MCF 10A (cell line): ENCODE results near the gene TMA16. TPM values are rescaled to one million over a fixed set of nuclear protein-coding genes. Genes with fewer than 3 reads are reported as not detected.

ENCODE experiments used
- BruUV-seq: library from RNA; stranded (reverse); fragments of 400-500 nt; replicated peaks from 2 replicates; lab custom pipeline; 2021; lab: Mats Ljungman, UMichigan
- CTCF ChIA-PET: fragments of 300-600 bp; sonication (Branson Sonifier 250); formaldehyde crosslinking; extraction: SDS; loops from one replicate; lab custom pipeline; 2021; ENCODE audit warnings: antibody characterized with exemption, inconsistent platforms; lab: Yijun Ruan, JAX
- POLR2A ChIA-PET: fragments of 300-600, 350-650 bp; sonication (Branson Sonifier 250); formaldehyde crosslinking; extraction: SDS; loops from one replicate; lab custom pipeline; 2020; ENCODE audit warnings: antibody characterized with exemption, inconsistent platforms; lab: Yijun Ruan, JAX
- DNase-seq: peaks from one replicate; pipeline ENCODE4 v3.0.0-alpha.2; 2018; ENCODE audit not compliant: unreplicated experiment
- H3K27ac Mint-ChIP-seq: one replicate; pipeline ENCODE4 v1.8.0; 2022; ENCODE audit warnings: mild to moderate bottlenecking, low read depth, mixed read lengths; ENCODE audit not compliant: unreplicated experiment
- H3K27me3 Mint-ChIP-seq: one replicate; pipeline ENCODE4 v1.8.0; 2022; ENCODE audit warnings: mixed read lengths; ENCODE audit not compliant: insufficient read depth, unreplicated experiment
- H3K36me3 Mint-ChIP-seq: one replicate; pipeline ENCODE4 v1.8.0; 2022; ENCODE audit warnings: mild to moderate bottlenecking, moderate library complexity, mixed read lengths; ENCODE audit not compliant: insufficient read depth, unreplicated experiment
- H3K4me1 Mint-ChIP-seq: one replicate; pipeline ENCODE4 v1.8.0; 2022; ENCODE audit warnings: mixed read lengths; ENCODE audit not compliant: insufficient read depth, unreplicated experiment
- H3K4me3 Mint-ChIP-seq: one replicate; pipeline ENCODE4 v1.8.0; 2022; ENCODE audit warnings: mild to moderate bottlenecking, moderate library complexity, mixed read lengths; ENCODE audit not compliant: unreplicated experiment
- H3K9me3 Mint-ChIP-seq: one replicate; pipeline ENCODE4 v1.8.0; 2022; ENCODE audit warnings: mixed read lengths; ENCODE audit not compliant: unreplicated experiment
- intact Hi-C: fragments of 100-400 bp; cut with micrococcal nuclease; formaldehyde crosslinking; loops from 2 replicates; pipeline ENCODE4 v1.14.1; 2022
- total RNA-seq: library from RNA; stranded (reverse); gene quantifications from 2 replicates; pipeline ENCODE4 v1.2.3, GENCODE V29; 2022
- TF ChIP-seq, protein P1 (sequence below): fragments of 200-600 bp; IDR thresholded peaks from one replicate; pipeline ENCODE4 v1.8.0; 2022; ENCODE audit warnings: antibody characterized with exemption, mild to moderate bottlenecking; ENCODE audit not compliant: unreplicated experiment

The TMA16 gene
- total RNA-seq, 1 experiment from 2014 or later: 53.9 TPM

DNA sequence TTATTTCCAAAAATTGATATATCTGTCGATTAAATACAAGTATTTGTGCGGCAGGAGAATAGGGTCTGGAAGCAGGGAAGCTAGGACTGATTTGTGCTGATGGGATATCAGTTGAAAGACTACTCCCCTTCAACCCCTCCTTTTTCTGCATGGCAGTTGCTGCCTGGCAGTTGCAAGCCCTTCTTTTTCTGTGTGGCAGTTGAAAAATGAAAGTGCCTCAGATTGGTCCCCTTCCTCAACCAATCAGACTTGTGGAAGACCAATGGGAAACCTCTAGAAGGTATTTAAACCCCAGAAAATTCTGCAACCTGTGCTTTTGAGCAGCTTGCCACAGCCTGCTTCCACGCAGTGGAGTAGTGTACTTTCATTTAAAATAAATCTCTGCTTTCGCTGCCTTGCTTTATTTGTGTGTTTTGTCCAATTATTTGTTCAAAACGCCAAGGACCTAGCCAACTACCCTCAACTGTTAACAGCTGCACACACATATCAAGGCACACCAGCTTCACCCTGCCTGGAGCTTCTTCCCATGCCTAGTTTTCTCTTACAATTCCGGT is 1.5 kb upstream of the TMA16 start:
- H3K9me3 Mint-ChIP-seq: no peaks in the 10 kb centered on the region

DNA sequence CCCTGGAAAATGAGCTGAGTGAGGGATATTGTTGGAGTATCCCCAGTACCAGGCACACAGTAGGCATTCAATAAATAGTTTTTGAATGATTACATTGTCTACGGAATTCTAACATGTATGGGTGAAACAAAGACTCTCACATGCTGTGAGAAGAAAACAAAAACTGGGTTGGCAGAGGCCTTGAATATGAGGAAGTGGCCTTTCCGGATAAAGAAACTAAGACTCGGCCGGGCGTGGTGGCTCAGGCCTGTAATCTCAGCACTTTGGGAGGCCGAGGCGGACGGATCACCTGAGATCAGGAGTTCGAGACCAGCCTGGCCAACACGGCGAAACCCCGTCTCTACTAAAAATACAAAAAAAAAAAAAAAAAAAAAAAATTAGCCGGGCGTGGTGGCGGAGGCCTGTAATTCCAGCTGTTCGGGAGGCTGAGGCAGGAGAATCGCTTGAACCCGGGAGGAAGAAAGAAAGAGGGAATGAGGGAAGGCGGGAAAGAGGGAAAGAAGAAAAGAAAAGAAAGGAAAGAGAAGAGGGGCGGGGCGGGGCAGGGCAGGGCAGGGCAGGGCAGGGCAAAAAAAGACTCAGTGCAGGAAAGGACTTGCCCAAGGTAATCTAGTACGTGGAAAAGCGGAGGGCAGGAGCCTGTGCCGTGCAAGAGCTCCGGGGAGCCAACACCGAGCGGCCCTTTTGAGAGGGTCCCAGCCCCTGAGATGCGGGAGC is 689 bp upstream of the TMA16 start:
- peak overlapping the region; percentile 98 for H3K27ac Mint-ChIP-seq
- TF ChIP-seq, protein P1, sequence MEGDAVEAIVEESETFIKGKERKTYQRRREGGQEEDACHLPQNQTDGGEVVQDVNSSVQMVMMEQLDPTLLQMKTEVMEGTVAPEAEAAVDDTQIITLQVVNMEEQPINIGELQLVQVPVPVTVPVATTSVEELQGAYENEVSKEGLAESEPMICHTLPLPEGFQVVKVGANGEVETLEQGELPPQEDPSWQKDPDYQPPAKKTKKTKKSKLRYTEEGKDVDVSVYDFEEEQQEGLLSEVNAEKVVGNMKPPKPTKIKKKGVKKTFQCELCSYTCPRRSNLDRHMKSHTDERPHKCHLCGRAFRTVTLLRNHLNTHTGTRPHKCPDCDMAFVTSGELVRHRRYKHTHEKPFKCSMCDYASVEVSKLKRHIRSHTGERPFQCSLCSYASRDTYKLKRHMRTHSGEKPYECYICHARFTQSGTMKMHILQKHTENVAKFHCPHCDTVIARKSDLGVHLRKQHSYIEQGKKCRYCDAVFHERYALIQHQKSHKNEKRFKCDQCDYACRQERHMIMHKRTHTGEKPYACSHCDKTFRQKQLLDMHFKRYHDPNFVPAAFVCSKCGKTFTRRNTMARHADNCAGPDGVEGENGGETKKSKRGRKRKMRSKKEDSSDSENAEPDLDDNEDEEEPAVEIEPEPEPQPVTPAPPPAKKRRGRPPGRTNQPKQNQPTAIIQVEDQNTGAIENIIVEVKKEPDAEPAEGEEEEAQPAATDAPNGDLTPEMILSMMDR: no peak
- no peaks in the 10 kb centered on the region for H3K9me3 Mint-ChIP-seq
- no peaks in the 10 kb centered on the region for H3K27me3 Mint-ChIP-seq
- peak; percentile 9 for DNase-seq
- intact Hi-C loops: loop anchor here (10.0 kb wide), 1 partner anchor 329 kb away; the partner anchor contains the start of gene NAF1
- peaks cover 7% of the 10 kb centered on the region for H3K36me3 Mint-ChIP-seq
- H3K4me3 Mint-ChIP-seq: peak overlapping the region; percentile 94
- BruUV-seq: TSS peak; percentile 72
- ChIA-PET POLR2A (interaction anchor here (0.5 to 1.4 kb wide), 30 partner anchors 8 to 1464 kb away, joined by 3 to 21 read pairs (median 3); partner anchors contain the start of genes NAF1 and NPY1R), CTCF (interaction anchor here (0.6 to 1.4 kb wide), 11 partner anchors 15 to 598 kb away, joined by 3 to 7 read pairs (median 3); partner anchors contain the start of gene NPY1R)
- peaks cover 14% of the 10 kb centered on the region for H3K4me1 Mint-ChIP-seq

More for the DNA sequence above, 1.5 kb upstream of the TMA16 start:
- Mint-ChIP-seq H3K27me3 (no peaks in the 10 kb centered on the region), H3K4me3 (peak overlapping the region; percentile 94), H3K4me1 (peaks cover 14% of the 10 kb centered on the region), H3K27ac (no peak overlapping the region), H3K36me3 (peaks cover 7% of the 10 kb centered on the region)
- BruUV-seq: no TSS peak
- POLR2A ChIA-PET: interaction anchor here (1.4 kb wide), 1 partner anchor 12 kb away, joined by 6 read pairs; no protein-coding TSS in a partner anchor
- peak; percentile 13 for DNase-seq
- intact Hi-C loops: loop anchor here (10.0 kb wide), 1 partner anchor 328 kb away; the partner anchor contains the start of gene NAF1
- CTCF ChIA-PET: interaction anchor here (0.6 to 1.4 kb wide), 4 partner anchors 15 to 54 kb away, joined by 3 to 4 read pairs (median 3); no protein-coding TSS in a partner anchor
- TF ChIP-seq, protein P1: no peak

DNA sequence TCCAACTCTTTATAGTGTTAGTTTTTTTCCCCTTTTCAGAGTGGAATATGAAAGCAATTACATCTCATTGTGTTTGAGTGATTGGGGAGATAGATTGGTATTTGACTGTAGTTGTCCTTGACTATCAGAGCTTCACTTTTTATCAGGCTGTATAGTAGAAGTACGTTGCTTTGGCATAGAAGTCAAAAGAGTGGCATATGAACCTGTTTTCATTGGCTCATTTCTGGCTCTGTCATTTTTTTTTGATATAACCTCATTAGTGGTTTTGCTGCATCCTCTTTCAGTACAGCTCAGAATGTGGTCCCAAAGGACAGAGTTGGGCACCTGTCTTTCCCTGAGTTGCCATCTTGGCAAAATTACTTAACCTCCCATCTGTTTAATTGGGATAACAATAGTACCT is 1.4 kb downstream of the TMA16 start:
- H3K4me3 Mint-ChIP-seq: peak overlapping the region; percentile 94
- intact Hi-C loops: loop anchor here (5.0 to 10.0 kb wide), 2 partner anchors 46 to 331 kb away; partner anchors contain the start of gene NAF1
- DNase-seq: peak; percentile 7
- H3K4me1 Mint-ChIP-seq: peaks cover 14% of the 10 kb centered on the region
- H3K36me3 Mint-ChIP-seq: peaks cover 7% of the 10 kb centered on the region
- CTCF ChIA-PET: no interaction called here
- H3K27ac Mint-ChIP-seq: peak overlapping the region; percentile 98
- no peaks in the 10 kb centered on the region for H3K9me3 Mint-ChIP-seq
- no TSS peak for BruUV-seq
- TF ChIP-seq, protein P1: no peak
- no peaks in the 10 kb centered on the region for H3K27me3 Mint-ChIP-seq
- POLR2A ChIA-PET: interaction anchor here (0.6 to 1.4 kb wide), 9 partner anchors 10 to 1849 kb away, joined by 3 to 14 read pairs (median 3); partner anchors contain the start of genes NAF1 and NPY1R

DNA sequence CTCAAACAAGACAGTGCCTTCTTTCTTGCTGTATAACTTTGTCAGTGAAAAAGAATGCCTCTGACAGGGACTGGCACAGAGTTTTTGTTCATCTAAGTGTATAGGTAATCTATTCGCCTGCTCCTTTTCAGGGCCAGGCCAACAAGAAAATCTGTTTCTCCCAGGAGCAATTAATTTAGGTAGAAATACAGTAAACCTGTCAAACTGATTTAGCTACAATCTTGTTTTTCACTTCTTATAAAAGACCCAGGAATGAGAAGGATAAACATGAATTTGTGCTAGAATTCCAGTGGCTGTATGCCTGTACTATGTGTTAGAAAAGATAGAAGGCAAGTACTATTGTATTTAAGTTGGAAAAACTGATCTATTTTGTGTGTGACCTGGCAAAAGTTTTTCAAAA is 6.1 kb downstream of the TMA16 start:
- H3K4me3 Mint-ChIP-seq: no peak overlapping the region
- ChIA-PET CTCF (interaction anchor here (0.6 to 0.7 kb wide), 3 partner anchors 15 to 635 kb away, joined by 3 to 5 read pairs (median 4); no protein-coding TSS in a partner anchor), POLR2A (no interaction called here)
- DNase-seq: no peak
- TF ChIP-seq, protein P1: no peak
- no peaks in the 10 kb centered on the region for H3K9me3 Mint-ChIP-seq
- intact Hi-C loops: no loop called here
- H3K27ac Mint-ChIP-seq: peak overlapping the region; percentile 46
- no peaks in the 10 kb centered on the region for H3K36me3 Mint-ChIP-seq
- H3K4me1 Mint-ChIP-seq: peaks cover 24% of the 10 kb centered on the region
- H3K27me3 Mint-ChIP-seq: no peaks in the 10 kb centered on the region
- no TSS peak for BruUV-seq
